GM19438 (cell line): ENCODE measurements around the gene SMIM26.
"Not testable (repeated sequence)": the region's sequence is repeated elsewhere in the genome, so short reads cannot be mapped to it uniquely, and the experiment has no call there.

Source experiments
- ATAC-seq: cut with Tn5 transposase; IDR thresholded peaks from one replicate; pipeline ENCODE4 v1.9.1; 2021; ENCODE audit warnings: low read depth; ENCODE audit not compliant: unreplicated experiment

Gene SMIM26, protein sequence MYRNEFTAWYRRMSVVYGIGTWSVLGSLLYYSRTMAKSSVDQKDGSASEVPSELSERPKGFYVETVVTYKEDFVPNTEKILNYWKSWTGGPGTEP

DNA sequence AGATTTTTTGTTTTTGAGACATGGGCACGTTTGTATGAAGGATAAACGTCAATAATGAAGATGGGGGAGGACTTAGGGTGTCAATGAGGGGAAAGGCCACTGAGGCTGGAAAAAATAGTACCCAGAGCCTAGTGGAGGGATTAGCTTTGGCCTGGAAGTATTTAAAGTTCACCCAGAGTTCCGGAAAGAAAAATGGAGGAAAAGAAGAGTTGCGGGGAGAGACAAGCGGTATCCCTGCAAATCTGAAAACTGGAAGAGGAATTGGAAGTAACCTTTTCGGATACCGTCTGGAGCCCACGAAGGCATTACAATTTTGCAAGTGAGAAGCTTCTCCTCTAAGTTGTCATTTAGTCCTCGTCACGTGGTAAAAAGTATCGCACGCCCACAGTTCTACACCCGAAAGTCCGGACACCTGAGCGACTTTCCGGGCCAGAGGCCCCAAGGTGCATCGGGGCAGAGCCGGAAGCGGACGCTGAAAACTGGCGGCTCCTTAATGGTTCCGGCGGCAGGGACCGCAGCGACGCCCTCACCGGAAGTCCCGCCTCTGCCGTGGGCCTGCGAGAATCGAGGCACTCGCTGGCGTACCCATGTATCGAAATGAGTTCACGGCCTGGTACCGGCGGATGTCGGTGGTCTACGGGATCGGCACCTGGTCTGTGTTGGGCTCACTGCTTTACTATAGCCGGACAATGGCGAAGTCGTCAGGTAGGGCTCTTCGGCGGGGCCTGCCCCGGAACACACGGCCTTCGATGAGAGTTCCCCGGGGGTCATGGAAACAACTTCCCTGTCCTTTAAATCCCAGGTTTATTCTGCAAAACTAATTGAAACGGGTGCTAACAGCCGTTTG is at the start of gene SMIM26:
SMIM26 (plus strand) TSS at position 541 of the 847 bp plus-strand sequence; CDS start at position 588, 47 bp downstream.
- ATAC-seq = peak; percentile 99

DNA sequence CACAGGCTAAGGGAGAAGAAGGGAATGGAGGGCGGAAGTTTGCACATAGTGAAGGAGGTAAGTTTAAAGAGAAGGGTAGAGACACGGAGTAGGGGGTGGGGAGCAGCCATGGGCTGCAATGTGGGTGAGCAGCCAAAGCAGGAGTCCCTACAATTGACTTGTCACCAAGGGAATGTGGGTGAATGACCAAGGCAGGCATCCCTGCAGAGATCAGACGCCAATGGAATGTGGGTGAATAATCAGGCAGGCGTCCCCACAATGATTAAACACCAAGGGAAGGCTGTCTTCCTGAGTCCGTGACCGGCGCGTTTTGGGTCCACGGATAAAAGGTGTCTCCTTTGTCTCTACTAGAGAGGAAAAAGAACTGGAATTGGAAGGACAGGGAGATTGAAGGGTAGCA is 45.2 kb upstream of the SMIM26 start:
- not testable (repeated sequence) for ATAC-seq

DNA sequence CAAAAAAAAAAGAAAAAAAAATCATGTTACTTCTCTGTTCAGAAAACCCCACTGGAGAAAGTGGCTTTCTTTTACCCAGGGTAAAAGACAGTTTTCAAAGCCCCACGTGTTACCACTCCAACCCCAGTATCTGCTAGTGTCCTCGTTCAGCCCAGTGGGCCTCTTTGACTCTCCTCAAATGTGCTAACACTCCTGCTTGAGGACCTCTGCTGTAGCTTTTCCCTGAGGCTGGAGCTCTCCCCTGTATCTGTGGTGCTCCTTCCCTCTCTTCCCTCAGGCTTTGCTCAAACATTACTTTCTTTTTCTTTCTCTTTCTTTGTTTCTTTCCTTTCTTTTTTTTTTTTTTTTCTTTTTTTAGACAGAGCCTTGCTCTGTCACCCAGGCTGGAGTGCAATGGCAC is 44.2 kb upstream of the SMIM26 start:
- no peak for ATAC-seq

DNA sequence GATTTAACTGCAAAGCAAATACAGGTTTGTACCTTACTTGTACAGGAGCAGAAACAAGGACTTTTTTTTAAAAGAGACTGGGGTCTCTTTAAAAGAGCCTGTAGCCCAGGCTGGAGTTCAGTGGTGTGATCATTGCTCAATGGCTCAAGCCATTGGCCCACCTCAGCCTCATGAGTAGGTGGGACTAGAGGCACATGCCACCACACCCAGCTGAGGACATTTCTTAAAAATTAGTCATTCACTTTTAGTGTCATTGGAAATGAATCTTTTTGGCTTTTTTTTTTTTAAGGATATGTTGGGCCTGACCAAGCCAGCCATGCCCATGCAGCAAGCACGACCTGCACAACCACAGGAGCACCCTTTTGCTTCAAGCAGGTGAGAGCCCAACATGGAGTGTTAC is 42.6 kb upstream of the SMIM26 start:
- no peak for ATAC-seq

DNA sequence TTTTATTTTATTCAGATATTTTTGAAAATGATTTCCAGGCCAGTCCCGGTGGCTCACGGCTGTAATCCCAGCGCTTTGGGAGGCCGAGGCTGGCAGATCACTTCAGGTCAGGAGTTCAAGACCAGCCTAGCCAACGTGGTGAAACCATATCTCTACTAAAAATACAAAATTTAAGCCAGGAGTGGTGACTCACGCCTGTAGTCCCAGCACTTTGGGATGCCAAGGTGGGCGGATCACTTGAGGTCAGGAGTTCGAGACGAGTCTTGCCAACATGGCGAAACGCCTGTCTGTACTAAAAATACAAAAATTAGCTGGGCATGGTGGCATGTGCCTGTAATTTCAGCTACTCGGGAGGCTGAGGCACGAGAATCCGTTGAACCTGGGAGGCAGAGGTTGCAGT is 40.5 kb upstream of the SMIM26 start:
- ATAC-seq = not testable (repeated sequence)

DNA sequence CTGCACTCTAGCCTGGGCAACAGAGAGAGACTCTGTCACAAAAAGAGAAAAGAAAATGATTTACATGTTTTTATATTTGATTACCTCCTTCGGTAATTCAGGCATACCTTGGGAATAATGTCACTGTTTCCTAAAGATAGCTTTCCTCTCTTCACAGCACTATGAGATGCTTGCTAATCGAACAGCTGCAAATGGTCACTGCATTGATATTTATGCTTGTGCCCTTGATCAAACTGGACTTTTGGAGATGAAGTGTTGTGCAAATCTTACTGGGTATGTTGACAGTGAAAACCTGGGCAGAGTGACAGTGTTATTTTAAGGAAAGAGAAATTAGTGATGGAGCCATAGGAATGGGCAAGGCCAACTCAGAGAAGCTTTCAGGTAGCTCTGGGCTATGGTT is 39.9 kb upstream of the SMIM26 start:
- no peak for ATAC-seq

DNA sequence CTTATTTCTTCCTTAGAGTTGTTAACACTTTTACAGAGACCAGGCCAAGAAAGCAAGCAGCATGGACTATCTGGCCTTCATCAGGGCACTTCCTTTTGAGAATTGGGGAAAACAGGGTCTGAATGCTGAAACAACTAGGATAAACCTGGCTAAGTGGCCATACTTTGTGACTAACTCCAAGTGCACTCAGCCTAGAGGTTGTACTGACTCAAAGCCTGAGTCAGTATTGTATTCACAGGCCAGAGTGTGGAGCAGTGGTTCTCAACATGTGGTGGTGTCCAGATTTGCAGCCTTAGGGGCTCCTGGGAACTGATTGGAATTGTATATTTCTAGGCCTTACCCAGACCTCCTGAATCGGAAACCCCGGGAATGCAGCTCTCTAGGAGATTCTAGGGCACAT is 39.4 kb upstream of the SMIM26 start:
- ATAC-seq = no peak

DNA sequence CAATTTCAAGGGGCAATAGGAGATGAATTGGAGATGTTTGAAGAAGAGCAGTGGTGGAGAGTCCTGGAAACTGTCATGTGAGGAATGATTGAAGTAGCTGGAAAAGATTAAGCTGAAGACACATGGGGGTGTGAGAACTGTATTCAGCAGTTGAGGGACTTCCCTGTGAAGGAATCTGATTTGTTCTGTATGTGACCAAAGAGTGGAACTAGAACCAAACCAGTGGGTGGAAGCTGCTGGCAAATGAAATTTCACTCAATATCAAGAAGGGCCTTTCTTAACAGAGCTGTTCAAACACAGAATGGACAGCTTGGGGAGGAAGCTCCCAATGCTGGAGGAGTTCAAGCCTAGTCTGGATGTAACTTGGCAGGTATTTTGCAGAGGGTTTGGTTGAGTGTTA is 38.2 kb upstream of the SMIM26 start:
- ATAC-seq = no peak

DNA sequence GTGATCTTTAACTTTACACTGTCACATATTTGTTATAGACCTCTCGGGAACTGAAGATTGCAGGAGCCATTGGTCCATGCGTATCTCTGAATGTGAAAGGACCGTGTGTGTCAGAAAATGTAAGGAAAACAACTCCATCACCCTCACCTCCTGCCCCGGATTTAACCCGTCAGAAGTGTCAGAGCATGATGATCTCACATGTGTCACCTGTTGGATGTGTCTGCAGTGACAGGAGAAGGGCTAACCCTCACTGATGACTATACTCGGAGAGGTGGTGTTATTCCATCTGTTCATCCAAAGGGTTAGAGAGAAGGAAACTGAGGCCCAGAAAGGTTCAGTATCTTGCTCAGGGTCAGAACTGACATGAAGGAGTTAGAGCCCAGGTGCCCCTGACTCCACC is 34.6 kb upstream of the SMIM26 start:
- ATAC-seq = no peak

DNA sequence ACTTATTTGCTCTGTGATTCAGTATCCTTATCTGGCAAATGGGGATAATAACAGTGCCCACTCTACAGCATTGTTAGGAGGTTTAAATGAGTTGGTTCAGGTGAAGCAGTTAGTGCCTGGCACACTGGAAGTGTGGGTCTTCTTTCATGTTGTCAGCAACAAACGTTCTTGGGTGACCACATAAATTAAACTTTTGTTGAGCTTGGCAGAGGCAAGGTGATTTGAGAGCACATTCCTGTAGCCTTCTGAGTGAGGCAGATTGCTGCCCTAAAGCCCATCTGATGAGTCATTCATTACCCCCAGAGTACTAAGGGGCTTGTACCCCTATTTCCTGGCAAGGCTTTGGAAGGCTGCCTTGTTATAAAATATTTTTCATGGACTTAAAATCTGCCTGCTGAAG is 33.7 kb upstream of the SMIM26 start:
- ATAC-seq = no peak

DNA sequence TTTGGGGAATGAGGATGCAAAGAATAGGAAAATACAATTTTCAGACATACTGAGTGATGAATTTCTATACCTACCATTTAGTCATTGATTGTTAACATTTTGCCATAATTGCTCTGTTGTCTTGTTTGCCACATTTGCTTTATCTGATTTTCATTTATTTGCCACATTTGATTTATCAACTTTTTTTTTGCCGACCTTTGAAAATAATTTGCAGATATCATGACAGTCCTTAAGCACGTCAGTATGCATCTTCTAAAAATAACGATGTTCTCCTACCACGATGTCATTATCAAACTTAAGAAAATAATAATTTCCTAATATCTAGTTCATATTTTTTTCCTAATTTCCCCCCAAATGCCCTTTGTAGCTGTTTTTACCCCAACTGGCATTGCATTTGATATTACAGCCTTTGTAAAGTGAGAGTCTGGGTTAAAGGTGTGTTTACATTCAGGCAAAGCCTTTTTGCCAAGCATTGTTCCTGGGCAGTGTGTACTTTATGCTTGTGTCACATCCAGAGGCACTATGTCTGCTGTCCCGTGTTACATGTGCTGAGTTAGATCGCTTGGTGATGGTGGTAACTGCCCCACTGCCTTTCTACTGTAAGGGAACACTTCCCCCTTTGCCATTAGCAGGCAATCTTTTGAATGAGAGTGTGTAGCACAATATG is 33.1 kb upstream of the SMIM26 start:
- no peak for ATAC-seq

DNA sequence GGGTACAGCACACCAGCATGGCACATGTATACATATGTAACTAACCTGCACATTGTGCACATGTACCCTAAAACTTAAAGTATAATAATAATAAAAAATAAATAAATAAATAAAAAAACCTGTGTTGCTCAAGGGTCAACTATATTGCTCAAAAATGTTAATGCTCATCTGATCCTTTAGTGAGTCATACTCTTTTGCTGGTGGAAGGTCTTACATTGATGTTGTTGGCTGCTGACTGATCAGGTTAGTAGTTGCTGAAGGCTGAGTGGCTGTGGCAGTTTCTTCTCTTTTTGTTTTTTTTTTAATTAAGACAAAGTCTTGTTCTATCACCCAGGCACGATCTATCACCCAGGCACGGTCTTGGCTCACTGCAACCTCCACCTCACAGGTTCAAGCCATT is 29.6 kb upstream of the SMIM26 start:
- no peak for ATAC-seq

DNA sequence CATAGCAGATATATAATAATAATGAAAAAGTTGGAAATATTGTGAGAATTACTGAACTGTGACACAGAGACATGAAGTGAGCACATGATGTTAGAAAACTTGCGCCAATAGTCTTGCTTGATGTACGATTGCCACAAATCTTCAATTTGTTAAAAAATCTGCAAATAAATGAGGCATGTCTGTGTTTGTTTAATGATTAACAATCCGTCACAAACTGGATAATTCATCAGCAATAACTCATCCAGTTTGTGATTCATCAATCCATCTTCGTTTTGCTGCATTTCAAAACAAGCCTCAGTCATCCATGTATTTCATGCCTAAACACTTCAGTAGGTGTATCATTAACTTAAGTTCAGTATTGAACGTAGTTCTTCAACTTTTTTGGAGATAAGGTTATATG is 25.5 kb upstream of the SMIM26 start:
- no peak for ATAC-seq

DNA sequence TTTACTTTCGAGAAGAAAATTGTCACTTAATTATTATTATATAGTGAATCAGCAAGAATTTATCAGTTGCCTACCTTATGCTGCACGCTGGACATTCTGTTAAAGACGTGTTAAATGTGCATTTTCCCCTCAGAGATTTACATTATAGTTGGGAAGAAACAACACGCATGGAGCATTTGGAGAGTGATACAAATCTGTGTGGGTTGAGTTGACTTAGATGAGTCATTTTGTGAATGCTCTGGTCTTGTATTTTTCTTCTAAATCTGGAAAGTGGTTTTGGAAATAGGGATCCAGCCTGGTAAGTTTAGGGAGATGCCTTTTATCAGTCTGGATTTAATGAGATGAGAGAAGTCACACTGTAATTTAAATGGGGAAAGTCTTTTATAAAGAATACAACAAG is 24.0 kb upstream of the SMIM26 start:
- ATAC-seq = no peak

DNA sequence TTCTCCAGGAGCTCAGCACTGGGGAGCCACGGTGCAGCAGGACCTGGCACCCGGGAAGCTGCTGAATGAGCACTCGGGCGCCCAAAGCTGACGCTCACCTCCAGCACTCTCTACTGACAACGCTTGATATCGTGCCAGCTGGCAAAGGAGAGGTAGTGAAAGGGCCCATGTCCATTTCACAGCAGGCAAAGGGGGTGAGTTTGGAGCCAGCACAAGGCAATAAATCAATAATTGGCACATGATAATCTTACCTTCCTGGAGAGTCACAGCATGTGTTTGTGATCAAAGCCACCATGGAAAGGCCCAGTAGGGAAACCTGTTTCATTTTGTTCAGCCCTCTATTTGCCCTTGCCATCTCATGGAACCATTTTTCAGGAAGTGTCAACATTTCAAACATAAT is 23.3 kb upstream of the SMIM26 start:
- ATAC-seq = no peak

DNA sequence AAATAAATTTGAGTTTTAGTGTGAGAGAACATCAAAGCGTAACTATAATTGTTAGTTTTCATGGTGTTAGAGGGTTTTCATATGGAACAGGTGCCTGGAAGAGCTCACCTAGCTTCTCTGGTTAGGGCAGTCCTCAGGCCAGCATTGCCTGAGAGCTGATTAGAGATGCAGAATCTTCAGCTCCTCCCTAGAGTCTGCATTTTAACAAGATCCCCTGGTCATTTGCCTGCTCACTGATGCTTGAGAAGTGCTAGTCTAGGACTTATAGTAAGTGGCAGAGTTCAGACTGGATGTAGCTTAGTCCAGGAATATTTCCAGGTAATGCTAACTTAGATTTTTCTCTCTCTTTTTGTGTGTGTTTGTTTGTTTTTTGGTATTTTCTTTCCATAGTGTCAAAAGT is 21.7 kb upstream of the SMIM26 start:
- ATAC-seq = no peak

DNA sequence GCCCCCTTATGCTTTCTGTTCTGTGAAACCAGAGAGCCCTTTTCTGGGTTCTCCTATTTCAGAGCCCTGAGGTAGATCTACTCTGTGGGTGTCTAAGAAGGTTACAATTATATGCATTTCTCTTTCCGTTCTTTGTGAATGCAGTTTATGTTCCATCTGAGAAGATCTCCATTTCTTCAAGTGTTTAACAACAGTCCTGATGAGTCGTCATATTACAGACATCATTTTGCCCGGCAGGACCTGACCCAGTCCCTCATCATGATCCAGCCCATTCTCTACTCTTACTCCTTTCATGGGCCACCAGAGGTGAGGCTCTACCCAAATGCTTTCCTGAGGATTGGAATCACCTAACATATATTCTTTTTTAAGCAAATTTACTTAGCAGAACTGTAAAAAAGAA is 18.8 kb upstream of the SMIM26 start:
- no peak for ATAC-seq

DNA sequence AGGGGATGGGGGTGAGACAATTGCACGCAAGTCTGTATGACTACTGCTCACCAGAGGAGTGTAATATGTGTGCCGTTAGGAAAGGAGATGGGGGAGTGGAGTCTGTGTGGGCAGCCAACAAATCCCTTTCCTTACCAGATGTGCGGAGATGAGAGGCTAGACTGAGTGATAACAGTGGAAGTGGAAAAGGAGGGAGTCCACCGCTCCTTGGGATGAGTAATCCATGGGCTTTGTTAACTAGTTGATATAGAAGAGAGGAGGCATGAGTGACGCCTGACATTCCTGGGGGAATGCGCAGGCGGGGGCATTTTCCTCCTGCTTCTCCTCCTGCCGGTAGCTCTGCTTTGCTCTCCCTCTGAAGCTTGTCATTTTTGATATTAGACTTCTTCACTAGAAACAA is 13.5 kb upstream of the SMIM26 start:
- ATAC-seq = no peak

DNA sequence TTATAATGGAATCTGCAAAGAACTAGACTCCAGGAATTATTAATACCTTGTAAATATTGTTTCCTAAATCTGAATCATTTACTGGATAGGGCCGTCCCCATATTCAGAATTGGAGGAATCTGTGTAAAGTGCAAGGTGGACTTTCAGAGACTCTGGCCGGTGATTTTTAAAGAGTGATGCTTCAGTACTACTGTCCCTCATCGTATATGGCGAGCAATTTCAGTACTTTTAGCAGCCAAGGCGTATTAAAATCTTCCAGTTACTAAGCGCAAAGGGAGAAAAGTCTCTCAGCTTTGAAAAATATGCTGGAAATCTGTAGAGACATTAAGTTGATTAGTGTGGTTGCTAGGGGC is 483 bp downstream of the SMIM26 start:
- ATAC-seq = peak; percentile 15

DNA sequence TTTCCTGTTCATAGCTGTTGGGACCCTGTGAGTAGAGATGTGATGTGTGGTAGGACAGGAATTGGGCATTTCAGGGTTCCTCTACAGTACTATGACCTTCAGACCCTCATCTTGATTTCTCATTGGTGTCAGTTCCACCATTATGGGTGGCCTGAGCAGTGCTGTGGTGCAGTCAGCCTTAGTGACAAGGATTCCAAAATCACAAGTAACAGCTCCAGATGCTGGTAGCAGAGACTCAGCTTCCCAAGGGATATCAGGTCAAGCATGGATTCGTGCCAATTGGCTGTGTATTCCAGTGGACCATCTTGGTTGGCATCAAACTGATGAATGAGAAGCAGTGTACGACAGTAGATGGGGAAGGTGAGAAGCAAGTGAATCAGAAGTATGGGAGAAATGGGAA is 3.8 kb downstream of the SMIM26 start:
- no peak for ATAC-seq

DNA sequence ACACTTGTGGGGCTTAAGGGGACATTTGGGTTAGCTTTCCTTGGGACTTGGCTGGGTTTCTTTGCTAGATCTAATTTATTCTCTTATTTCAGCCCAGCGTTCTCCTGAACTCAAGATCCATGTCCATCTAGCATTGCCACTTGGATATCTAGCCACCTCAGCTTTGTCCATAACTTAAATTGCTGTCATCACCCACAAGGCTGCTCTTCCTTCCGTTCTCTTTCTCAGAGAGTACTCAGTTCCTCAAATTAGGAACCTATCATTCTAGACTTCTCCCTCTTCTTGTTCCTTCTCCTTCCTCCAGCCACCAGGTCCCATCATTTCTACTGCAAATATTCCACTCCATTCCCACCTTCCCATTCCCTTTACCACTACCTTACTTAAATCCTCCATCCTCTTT is 4.3 kb downstream of the SMIM26 start:
- no peak for ATAC-seq

DNA sequence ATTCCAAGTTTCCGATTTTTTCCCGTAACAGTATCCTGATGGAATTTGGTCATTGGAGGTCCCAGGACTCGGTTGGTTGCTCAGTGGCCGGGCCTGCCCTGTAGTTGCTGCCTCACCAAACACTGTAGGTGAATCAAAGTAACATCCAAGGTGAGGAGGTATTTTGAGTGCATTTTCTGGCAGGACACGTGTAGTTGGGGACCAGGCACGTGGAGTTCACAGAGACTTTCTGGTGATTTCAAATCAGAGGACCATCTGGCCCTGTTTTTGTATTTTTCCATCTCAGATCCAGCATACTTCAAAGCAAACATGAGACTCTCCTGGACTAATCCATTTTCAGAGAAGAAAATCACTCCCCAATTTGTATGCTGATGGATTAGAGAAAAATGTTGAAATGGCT is 10.7 kb downstream of the SMIM26 start:
- no peak for ATAC-seq
